Mesendoderm (in vitro differentiated cells): Measurements from ENCODE around the gene ESYT1.
A peak's percentile ranks its signal among the peaks of the same experiment; 100 is the strongest.

Source experiments
- DNase-seq: peaks from one replicate; pipeline ENCODE4 v3.0.0; 2013
- H2AK5ac ChIP-seq: 2 replicates; pipeline ENCODE4 v1.6.1; 2013; ENCODE audit warnings: low read length, inconsistent platforms
- H2BK120ac ChIP-seq: 2 replicates; pipeline ENCODE4 v1.6.1; 2013; ENCODE audit warnings: low read depth, mild to moderate bottlenecking, low read length, moderate library complexity, mixed read lengths
- H2BK15ac ChIP-seq: replicated peaks from 2 replicates; pipeline ENCODE4 v1.6.1; 2013; ENCODE audit warnings: low read depth, mild to moderate bottlenecking, moderate library complexity
- H2BK5ac ChIP-seq: 2 replicates; pipeline ENCODE4 v1.6.1; 2013; ENCODE audit warnings: low read length, inconsistent platforms
- H3K18ac ChIP-seq: 2 replicates; pipeline ENCODE4 v1.6.1; 2013; ENCODE audit warnings: mild to moderate bottlenecking, low read length, mixed read lengths
- H3K23ac ChIP-seq: one replicate; pipeline ENCODE4 v1.6.1; 2013; ENCODE audit warnings: low read length
- H3K27ac ChIP-seq: 2 replicates; pipeline ENCODE4 v1.5.1; 2013; ENCODE audit warnings: low read depth, mild to moderate bottlenecking, inconsistent platforms, low read length, moderate library complexity
- H3K27me3 ChIP-seq: 2 replicates; pipeline ENCODE4 v1.6.1; 2013; ENCODE audit warnings: low read length, control low read depth, mild to moderate bottlenecking, inconsistent platforms; ENCODE audit not compliant: insufficient read depth, poor library complexity
- H3K36me3 ChIP-seq: 2 replicates; pipeline ENCODE4 v1.6.1; 2013; ENCODE audit warnings: low read length, inconsistent platforms; ENCODE audit not compliant: control insufficient read depth, insufficient read depth
- H3K4ac ChIP-seq: one replicate; pipeline ENCODE4 v1.6.1; 2013; ENCODE audit warnings: low read depth, mild to moderate bottlenecking, low read length, moderate library complexity
- H3K4me1 ChIP-seq: 2 replicates; pipeline ENCODE4 v1.6.1; 2013; ENCODE audit warnings: low read depth, low read length, inconsistent platforms; ENCODE audit not compliant: control insufficient read depth
- H3K4me2 ChIP-seq: 2 replicates; pipeline ENCODE4 v1.6.1; 2013; ENCODE audit warnings: low read length
- H3K4me3 ChIP-seq: 2 replicates; pipeline ENCODE4 v1.5.1; 2013; ENCODE audit warnings: mild to moderate bottlenecking, low read length
- H3K56ac ChIP-seq: one replicate; pipeline ENCODE4 v1.6.1; 2013; ENCODE audit warnings: low read length
- H3K79me1 ChIP-seq: 2 replicates; pipeline ENCODE4 v1.6.1; 2013; ENCODE audit warnings: low read length, inconsistent platforms
- H3K79me2 ChIP-seq: 2 replicates; pipeline ENCODE4 v1.6.1; 2013; ENCODE audit warnings: mild to moderate bottlenecking, low read length; ENCODE audit not compliant: control insufficient read depth, insufficient read depth
- H3K9ac ChIP-seq: 2 replicates; pipeline ENCODE4 v1.6.1; 2013; ENCODE audit warnings: low read length, inconsistent platforms
- H4K5ac ChIP-seq: one replicate; pipeline ENCODE4 v1.6.1; 2013; ENCODE audit warnings: low read length
- H4K8ac ChIP-seq: one replicate; pipeline ENCODE4 v1.6.1; 2013; ENCODE audit warnings: low read depth, mild to moderate bottlenecking, control low read depth, low read length, moderate library complexity
- WGBS: extraction: QIAGEN DNeasy Blood & Tissue Kit; methylation state at CpG from one replicate; pipeline ENCODE4 v1.1.7; 2013; ENCODE audit warnings: low lambda C conversion rate, missing lambda C conversion rate; ENCODE audit not compliant: insufficient coverage; ENCODE audit errors: extremely low coverage; 5-methylcytosine and 5-hydroxymethylcytosine counted together

ESYT1 gene

DNA sequence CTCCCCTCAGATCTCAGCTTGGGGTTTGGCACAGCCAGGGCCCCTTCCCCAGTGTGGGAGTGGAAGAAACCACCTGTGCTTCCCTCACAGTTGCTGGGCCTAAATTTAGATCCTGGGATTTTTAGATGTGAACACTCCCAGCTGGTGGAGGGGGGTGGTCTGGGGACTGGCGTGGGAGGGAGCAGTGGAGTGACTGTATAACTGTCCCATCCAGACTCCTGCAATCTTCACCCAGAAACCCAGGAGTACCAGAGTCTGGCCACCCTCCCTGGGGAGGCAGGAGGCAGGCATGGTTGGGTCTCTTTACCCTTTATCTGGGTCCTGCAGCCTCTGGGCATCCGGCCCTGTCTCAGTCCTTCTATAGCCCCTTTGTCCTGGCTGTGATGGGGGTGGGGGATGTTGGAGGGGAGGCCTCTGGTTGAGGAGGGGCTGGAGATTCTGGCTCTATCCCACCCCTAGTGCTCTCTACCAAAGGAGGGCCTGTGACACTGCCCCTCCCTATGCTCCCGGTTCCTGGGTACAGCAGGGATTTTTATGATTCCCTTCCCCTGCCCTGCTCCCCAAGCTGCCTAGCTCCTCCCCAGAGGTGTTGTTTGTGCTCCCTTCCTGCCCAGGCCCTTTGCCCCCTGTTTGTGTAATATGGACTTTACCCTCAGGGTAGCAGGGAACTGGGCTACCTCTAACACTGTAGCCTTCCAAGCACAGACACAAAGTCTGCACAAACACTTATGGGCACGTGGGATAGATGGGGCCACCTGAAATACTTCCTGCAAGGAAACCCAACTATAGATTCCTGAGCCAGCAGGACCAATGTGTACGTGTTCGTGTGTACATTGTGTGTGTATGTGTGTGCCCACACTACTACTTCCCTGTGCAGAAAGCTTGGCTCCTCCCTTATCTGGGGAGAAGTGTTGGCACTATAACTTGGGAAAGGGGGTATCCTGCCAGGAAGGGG is 46.4 kb upstream of the ESYT1 start:
- H3K27me3 ChIP-seq, result no peaks in the 10 kb centered on the region
- H3K27ac ChIP-seq, result no peak overlapping the region
- H3K4me3 ChIP-seq, result no peak overlapping the region
- peak overlapping the region; percentile 11 for H3K56ac ChIP-seq
- no peak overlapping the region for H4K8ac ChIP-seq
- H2BK5ac ChIP-seq, result no peak overlapping the region
- H4K5ac ChIP-seq, result no peak overlapping the region
- no CpG with 5 or more reads among the region's 6 CpGs for WGBS
- peak overlapping the region; percentile 75 for H3K9ac ChIP-seq
- H3K4me2 ChIP-seq, result peak overlapping the region; percentile 30
- no peak overlapping the region for H3K18ac ChIP-seq
- H3K4ac ChIP-seq, result no peak overlapping the region
- H3K36me3 ChIP-seq, result no peaks in the 10 kb centered on the region
- H3K23ac ChIP-seq, result no peak overlapping the region
- H3K79me2 ChIP-seq, result peaks cover 15% of the 10 kb centered on the region
- peaks cover 5% of the 10 kb centered on the region for H3K79me1 ChIP-seq
- DNase-seq, result peak; percentile 38
- H2BK120ac ChIP-seq, result no peak overlapping the region
- H3K4me1 ChIP-seq, result peaks cover 6% of the 10 kb centered on the region
- H2AK5ac ChIP-seq, result peak overlapping the region; percentile 6
- no peak overlapping the region for H2BK15ac ChIP-seq

GRCh38 chr12:56082382-56082781 is 45.7 kb upstream of the ESYT1 start:
- H3K4me3 ChIP-seq, result no peak overlapping the region
- no CpG with 5 or more reads among the region's 2 CpGs for WGBS

DNA sequence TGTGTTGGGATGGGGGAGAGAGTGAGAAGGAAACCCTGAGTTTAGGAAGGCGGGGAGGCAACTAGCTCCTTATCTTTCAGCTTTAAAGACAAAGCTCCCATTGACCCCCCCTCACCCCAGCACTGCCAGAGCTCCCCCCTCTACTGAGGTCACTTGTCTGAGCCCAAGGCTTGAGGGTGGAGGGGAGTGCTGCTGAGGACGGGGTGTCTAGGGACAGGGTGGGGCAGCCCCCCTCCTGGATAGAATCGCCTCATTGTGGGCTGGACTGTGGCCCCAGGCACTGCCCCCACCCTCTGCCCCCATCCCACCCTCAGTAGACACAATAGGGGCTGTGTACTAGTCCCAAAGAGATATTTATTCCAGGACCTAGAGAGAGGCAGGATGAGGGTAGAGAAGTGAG is 45.1 kb upstream of the ESYT1 start:
- peaks cover 5% of the 10 kb centered on the region for H3K79me1 ChIP-seq
- no peaks in the 10 kb centered on the region for H3K27me3 ChIP-seq
- H4K5ac ChIP-seq, result no peak overlapping the region
- no peak overlapping the region for H2AK5ac ChIP-seq
- H2BK5ac ChIP-seq, result no peak overlapping the region
- no peak overlapping the region for H3K4ac ChIP-seq
- no peak overlapping the region for H2BK120ac ChIP-seq
- H3K27ac ChIP-seq, result no peak overlapping the region
- WGBS, result no CpG with 5 or more reads among the region's 3 CpGs
- no peak overlapping the region for H3K18ac ChIP-seq
- no peak overlapping the region for H3K9ac ChIP-seq
- no peak overlapping the region for H2BK15ac ChIP-seq
- no peak for DNase-seq
- H3K4me2 ChIP-seq, result no peak overlapping the region
- peaks cover 6% of the 10 kb centered on the region for H3K4me1 ChIP-seq
- H3K79me2 ChIP-seq, result peaks cover 15% of the 10 kb centered on the region
- H3K56ac ChIP-seq, result peak overlapping the region; percentile 2
- no peak overlapping the region for H4K8ac ChIP-seq
- H3K23ac ChIP-seq, result no peak overlapping the region
- H3K36me3 ChIP-seq, result no peaks in the 10 kb centered on the region
- no peak overlapping the region for H3K4me3 ChIP-seq

More at GRCh38 chr12:56082382-56082781, 45.7 kb upstream of the ESYT1 start:
- no peak overlapping the region for H3K4me2 ChIP-seq
- H3K18ac ChIP-seq, result no peak overlapping the region
- no peak overlapping the region for H4K5ac ChIP-seq
- H3K36me3 ChIP-seq, result no peaks in the 10 kb centered on the region
- H4K8ac ChIP-seq, result no peak overlapping the region
- H2BK120ac ChIP-seq, result no peak overlapping the region
- H2BK5ac ChIP-seq, result no peak overlapping the region
- H2BK15ac ChIP-seq, result no peak overlapping the region
- peaks cover 15% of the 10 kb centered on the region for H3K79me2 ChIP-seq
- H3K56ac ChIP-seq, result no peak overlapping the region
- peaks cover 6% of the 10 kb centered on the region for H3K4me1 ChIP-seq
- H2AK5ac ChIP-seq, result no peak overlapping the region
- no peak for DNase-seq
- H3K27me3 ChIP-seq, result no peaks in the 10 kb centered on the region
- no peak overlapping the region for H3K4ac ChIP-seq
- peak overlapping the region; percentile 2 for H3K23ac ChIP-seq
- H3K9ac ChIP-seq, result no peak overlapping the region
- no peak overlapping the region for H3K27ac ChIP-seq
- H3K79me1 ChIP-seq, result peaks cover 5% of the 10 kb centered on the region

DNA sequence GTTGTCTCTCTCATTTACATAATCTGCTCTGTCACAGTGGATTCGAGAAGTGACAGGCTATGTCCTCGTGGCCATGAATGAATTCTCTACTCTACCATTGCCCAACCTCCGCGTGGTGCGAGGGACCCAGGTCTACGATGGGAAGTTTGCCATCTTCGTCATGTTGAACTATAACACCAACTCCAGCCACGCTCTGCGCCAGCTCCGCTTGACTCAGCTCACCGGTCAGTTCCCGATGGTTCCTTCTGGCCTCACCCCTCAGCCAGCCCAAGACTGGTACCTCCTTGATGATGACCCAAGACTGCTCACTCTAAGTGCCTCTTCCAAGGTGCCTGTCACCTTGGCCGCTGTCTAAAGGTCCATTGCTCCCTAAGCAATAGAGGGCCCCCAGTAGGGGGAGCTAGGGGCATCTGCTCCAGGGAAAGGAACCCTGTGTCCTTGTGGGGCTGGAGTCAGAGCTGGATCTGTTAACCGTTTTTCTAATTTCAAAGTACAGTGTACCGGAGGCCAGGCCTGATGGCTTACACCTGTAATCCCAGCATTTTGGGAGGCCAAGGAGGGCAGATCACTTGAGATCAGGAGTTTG is 43.0 kb upstream of the ESYT1 start:
- H2BK5ac ChIP-seq, result no peak overlapping the region
- no peak overlapping the region for H3K4me2 ChIP-seq
- H3K18ac ChIP-seq, result no peak overlapping the region
- no peak overlapping the region for H2BK120ac ChIP-seq
- peak; percentile 71 for DNase-seq
- no peaks in the 10 kb centered on the region for H3K36me3 ChIP-seq
- peaks cover 5% of the 10 kb centered on the region for H3K79me1 ChIP-seq
- H3K4me3 ChIP-seq, result no peak overlapping the region
- no CpG with 5 or more reads among the region's 15 CpGs for WGBS
- H3K4me1 ChIP-seq, result peaks cover 6% of the 10 kb centered on the region
- no peak overlapping the region for H2BK15ac ChIP-seq
- H3K23ac ChIP-seq, result no peak overlapping the region
- H4K5ac ChIP-seq, result no peak overlapping the region
- peaks cover 15% of the 10 kb centered on the region for H3K79me2 ChIP-seq
- no peak overlapping the region for H3K27ac ChIP-seq
- no peak overlapping the region for H3K9ac ChIP-seq
- H4K8ac ChIP-seq, result no peak overlapping the region
- no peak overlapping the region for H2AK5ac ChIP-seq
- no peaks in the 10 kb centered on the region for H3K27me3 ChIP-seq
- H3K4ac ChIP-seq, result no peak overlapping the region
- no peak overlapping the region for H3K56ac ChIP-seq

DNA sequence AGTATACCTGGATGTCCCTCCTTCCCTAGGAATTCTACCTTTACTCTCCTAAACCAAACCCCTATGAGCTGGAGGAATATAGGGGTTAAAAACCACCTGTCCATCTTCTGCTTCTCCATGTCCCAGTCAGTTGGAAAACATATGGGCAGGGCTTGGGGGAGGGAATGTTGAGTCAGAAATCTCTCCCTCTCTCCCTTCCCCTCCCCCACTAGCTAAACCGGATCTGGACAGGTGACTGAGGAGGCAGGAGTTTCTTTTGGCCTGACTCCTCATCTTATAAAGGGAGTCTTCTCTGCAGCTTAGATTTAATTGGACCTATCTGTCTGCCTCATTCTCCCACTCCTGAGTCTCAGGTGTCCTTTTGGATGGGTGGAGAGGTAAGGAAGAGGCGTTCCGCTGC is 42.0 kb upstream of the ESYT1 start:
- H3K4ac ChIP-seq, result no peak overlapping the region
- no peak overlapping the region for H2BK120ac ChIP-seq
- H3K4me3 ChIP-seq, result no peak overlapping the region
- DNase-seq, result peak; percentile 42
- peaks cover 4% of the 10 kb centered on the region for H3K4me1 ChIP-seq
- no peak overlapping the region for H3K23ac ChIP-seq
- H4K8ac ChIP-seq, result no peak overlapping the region
- H3K79me1 ChIP-seq, result peaks cover 5% of the 10 kb centered on the region
- H3K18ac ChIP-seq, result no peak overlapping the region
- H2AK5ac ChIP-seq, result no peak overlapping the region
- WGBS, result no CpG with 5 or more reads among the region's 3 CpGs
- H4K5ac ChIP-seq, result no peak overlapping the region
- peaks cover 14% of the 10 kb centered on the region for H3K79me2 ChIP-seq
- no peak overlapping the region for H2BK5ac ChIP-seq
- H3K27me3 ChIP-seq, result no peaks in the 10 kb centered on the region
- no peak overlapping the region for H3K56ac ChIP-seq
- no peak overlapping the region for H3K4me2 ChIP-seq
- no peak overlapping the region for H3K27ac ChIP-seq
- H2BK15ac ChIP-seq, result no peak overlapping the region
- no peak overlapping the region for H3K9ac ChIP-seq
- no peaks in the 10 kb centered on the region for H3K36me3 ChIP-seq
